ENCODE measurements around the gene PPHLN1.

DNA sequence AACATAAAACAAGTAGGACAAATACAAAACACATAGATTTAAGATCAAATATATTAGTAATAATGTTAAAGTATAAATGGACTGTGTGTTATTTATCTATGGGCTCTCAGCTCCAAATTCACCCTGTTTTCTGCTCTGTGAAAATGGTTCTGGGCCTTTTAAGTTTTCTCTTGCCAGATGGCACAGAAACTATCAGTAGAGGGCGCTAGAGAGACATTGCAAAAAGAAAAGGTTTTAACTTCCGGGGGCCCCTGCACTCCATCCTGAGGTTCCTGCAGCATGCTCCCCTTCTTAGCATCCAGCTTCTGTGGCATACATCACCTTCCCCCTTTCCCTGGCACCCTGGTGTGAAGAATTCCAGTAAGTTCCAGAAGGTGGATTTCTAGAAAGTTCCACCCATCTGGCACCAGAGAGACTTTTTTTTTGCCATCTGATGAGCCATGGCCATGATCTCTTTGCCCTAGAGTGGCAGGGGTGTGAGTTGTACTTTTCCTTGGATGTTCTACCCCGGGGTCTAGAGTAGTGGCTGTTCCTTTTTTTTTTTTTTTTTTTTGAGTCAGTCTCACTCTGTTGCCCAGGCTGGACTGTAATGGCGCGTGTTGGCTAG is 29.4 kb upstream of the PPHLN1 start:
- TF ChIP-seq, protein P1, sequence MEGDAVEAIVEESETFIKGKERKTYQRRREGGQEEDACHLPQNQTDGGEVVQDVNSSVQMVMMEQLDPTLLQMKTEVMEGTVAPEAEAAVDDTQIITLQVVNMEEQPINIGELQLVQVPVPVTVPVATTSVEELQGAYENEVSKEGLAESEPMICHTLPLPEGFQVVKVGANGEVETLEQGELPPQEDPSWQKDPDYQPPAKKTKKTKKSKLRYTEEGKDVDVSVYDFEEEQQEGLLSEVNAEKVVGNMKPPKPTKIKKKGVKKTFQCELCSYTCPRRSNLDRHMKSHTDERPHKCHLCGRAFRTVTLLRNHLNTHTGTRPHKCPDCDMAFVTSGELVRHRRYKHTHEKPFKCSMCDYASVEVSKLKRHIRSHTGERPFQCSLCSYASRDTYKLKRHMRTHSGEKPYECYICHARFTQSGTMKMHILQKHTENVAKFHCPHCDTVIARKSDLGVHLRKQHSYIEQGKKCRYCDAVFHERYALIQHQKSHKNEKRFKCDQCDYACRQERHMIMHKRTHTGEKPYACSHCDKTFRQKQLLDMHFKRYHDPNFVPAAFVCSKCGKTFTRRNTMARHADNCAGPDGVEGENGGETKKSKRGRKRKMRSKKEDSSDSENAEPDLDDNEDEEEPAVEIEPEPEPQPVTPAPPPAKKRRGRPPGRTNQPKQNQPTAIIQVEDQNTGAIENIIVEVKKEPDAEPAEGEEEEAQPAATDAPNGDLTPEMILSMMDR (IDR thresholded peaks at IDR 0.05), result peak; percentile 45
- TF ChIP-seq EZH2 (IDR thresholded peaks at IDR 0.05; ENCODE audit: borderline replicate concordance, insufficient read depth, low read depth, low read length, poor library complexity, severe bottlenecking), result no peak

Measured in B cell (primary cell).